ENCODE results near the gene KANK2.

DNA sequence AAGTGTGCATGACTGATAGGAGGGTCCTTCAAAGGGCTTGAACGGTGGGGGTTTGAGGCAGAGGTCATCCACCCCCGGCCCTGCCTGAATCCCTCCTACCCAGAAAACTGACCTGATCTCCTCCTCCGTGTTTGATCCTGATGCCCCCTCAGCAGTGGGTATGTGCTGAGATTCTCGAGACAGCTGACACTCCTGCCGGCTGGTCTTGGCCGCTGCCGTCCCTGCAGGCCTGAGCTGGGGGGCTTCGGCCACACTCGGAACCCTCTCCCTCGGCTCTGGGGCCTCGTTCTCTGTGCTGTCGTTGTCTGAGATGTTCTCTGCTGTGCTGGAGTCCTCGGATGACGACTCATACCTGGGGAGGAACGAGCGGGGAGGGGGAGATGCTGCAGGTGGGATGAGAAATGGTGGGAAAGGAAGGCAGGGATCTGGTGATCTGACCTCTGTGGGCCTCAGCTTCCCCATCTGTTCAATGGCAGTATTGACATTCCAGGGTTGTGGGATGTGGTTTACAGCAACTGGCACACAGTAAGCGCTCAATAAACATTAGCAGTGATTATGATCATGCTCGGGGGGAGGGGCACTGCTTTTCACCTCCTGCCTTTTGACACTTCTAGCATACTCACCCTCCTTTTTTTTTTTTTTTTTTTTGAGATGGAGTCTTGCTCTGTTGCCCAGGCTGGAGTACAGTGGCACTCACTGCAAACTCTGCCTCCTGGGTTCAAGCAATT is 20.7 kb downstream of the KANK2 start:
- TF ChIP-seq CTCF (conservative IDR thresholded peaks at IDR 0.05 in 1 of 2, IDR thresholded peaks at IDR 0.05 in 1 of 2; ENCODE audit: low read depth in 1 of 2, low read length in 2 of 2): no peak
- TF ChIP-seq EZH2 (IDR thresholded peaks at IDR 0.05; ENCODE audit: low read length, missing control alignments): no peak
